Measurements from ENCODE around the gene ZNF239.

GRCh38 chr10:43607199-43607573 lies 32.8 kb upstream of the ZNF239 start:
- TF ChIP-seq TAF1 (IDR thresholded peaks at IDR 0.05; ENCODE audit: borderline replicate concordance, low read depth, low read length) (no peak), POLR2A (IDR thresholded peaks at IDR 0.05; ENCODE audit: low read depth, low read length) (no peak), POLR2AphosphoS5 (IDR thresholded peaks at IDR 0.05; ENCODE audit: low read depth, low read length) (no peak)

Measured in GM12892 (cell line).